ENCODE measurements around the gene GRID1.

Gene GRID1

GRCh38 chr10:86130737-86131475 lies 235.7 kb downstream of the GRID1 start:
- Histone ChIP-seq H3K79me2 (ENCODE audit: control insufficient read depth, insufficient read depth, low read length) (no peaks in the 10 kb centered on the region), H2BK15ac (replicated peaks; ENCODE audit: low read depth) (no peak overlapping the region), H3K18ac (ENCODE audit: low read length) (no peak overlapping the region), H3K23ac (ENCODE audit: low read length) (no peak overlapping the region), H3K27me3 (ENCODE audit: insufficient read depth, low read length, poor library complexity) (no peaks in the 10 kb centered on the region), H3K4me2 (ENCODE audit: low read length) (no peak overlapping the region), H2BK5ac (ENCODE audit: low read length) (no peak overlapping the region), H3K4ac (ENCODE audit: low read depth, low read length) (no peak overlapping the region), H2AK5ac (ENCODE audit: low read length) (no peak overlapping the region), H4K5ac (ENCODE audit: low read length) (no peak overlapping the region), H3K4me1 (ENCODE audit: control insufficient read depth, low read depth, low read length) (no peaks in the 10 kb centered on the region), H4K8ac (ENCODE audit: low read depth, low read length) (no peak overlapping the region), H3K9ac (ENCODE audit: low read length) (no peak overlapping the region), H3K56ac (ENCODE audit: low read length) (no peak overlapping the region), H3K4me3 (ENCODE audit: low read length) (no peak overlapping the region), H2BK120ac (ENCODE audit: low read depth, low read length) (no peak overlapping the region), H3K79me1 (ENCODE audit: low read length) (no peaks in the 10 kb centered on the region), H3K36me3 (ENCODE audit: control insufficient read depth, insufficient read depth, low read length) (no peaks in the 10 kb centered on the region), H3K27ac (ENCODE audit: low read depth, low read length) (no peak overlapping the region)
- DNase-seq: no peak
- no CpG with 5 or more reads among the region's 18 CpGs for WGBS (ENCODE audit: extremely low coverage, insufficient coverage, low lambda C conversion rate)

GRCh38 chr10:86130041-86130440 lies 236.6 kb downstream of the GRID1 start:
- Histone ChIP-seq H4K5ac (ENCODE audit: low read length) (no peak overlapping the region), H2AK5ac (ENCODE audit: low read length) (no peak overlapping the region), H3K4ac (ENCODE audit: low read depth, low read length) (no peak overlapping the region), H3K79me2 (ENCODE audit: control insufficient read depth, insufficient read depth, low read length) (no peaks in the 10 kb centered on the region), H3K23ac (ENCODE audit: low read length) (no peak overlapping the region), H3K4me2 (ENCODE audit: low read length) (no peak overlapping the region), H3K79me1 (ENCODE audit: low read length) (no peaks in the 10 kb centered on the region), H3K27me3 (ENCODE audit: insufficient read depth, low read length, poor library complexity) (no peaks in the 10 kb centered on the region), H4K8ac (ENCODE audit: low read depth, low read length) (no peak overlapping the region), H3K27ac (ENCODE audit: low read depth, low read length) (no peak overlapping the region), H2BK5ac (ENCODE audit: low read length) (no peak overlapping the region), H3K36me3 (ENCODE audit: control insufficient read depth, insufficient read depth, low read length) (no peaks in the 10 kb centered on the region), H2BK120ac (ENCODE audit: low read depth, low read length) (no peak overlapping the region), H3K9ac (ENCODE audit: low read length) (no peak overlapping the region), H3K18ac (ENCODE audit: low read length) (no peak overlapping the region), H3K56ac (ENCODE audit: low read length) (no peak overlapping the region), H3K4me1 (ENCODE audit: control insufficient read depth, low read depth, low read length) (no peaks in the 10 kb centered on the region), H3K4me3 (ENCODE audit: low read length) (no peak overlapping the region), H2BK15ac (replicated peaks; ENCODE audit: low read depth) (no peak overlapping the region)
- no peak for DNase-seq

GRCh38 chr10:86128360-86128759 lies 238.2 kb downstream of the GRID1 start:
- Histone ChIP-seq H3K56ac (ENCODE audit: low read length) (no peak overlapping the region), H3K79me2 (ENCODE audit: control insufficient read depth, insufficient read depth, low read length) (no peaks in the 10 kb centered on the region), H3K4me1 (ENCODE audit: control insufficient read depth, low read depth, low read length) (no peaks in the 10 kb centered on the region), H3K27ac (ENCODE audit: low read depth, low read length) (no peak overlapping the region), H3K4me3 (ENCODE audit: low read length) (no peak overlapping the region), H3K4me2 (ENCODE audit: low read length) (no peak overlapping the region), H3K4ac (ENCODE audit: low read depth, low read length) (no peak overlapping the region), H2BK120ac (ENCODE audit: low read depth, low read length) (no peak overlapping the region), H4K5ac (ENCODE audit: low read length) (no peak overlapping the region), H3K27me3 (ENCODE audit: insufficient read depth, low read length, poor library complexity) (no peaks in the 10 kb centered on the region), H4K8ac (ENCODE audit: low read depth, low read length) (no peak overlapping the region), H3K23ac (ENCODE audit: low read length) (no peak overlapping the region), H3K36me3 (ENCODE audit: control insufficient read depth, insufficient read depth, low read length) (no peaks in the 10 kb centered on the region), H2BK15ac (replicated peaks; ENCODE audit: low read depth) (no peak overlapping the region), H3K9ac (ENCODE audit: low read length) (no peak overlapping the region), H2BK5ac (ENCODE audit: low read length) (no peak overlapping the region), H3K79me1 (ENCODE audit: low read length) (no peaks in the 10 kb centered on the region), H3K18ac (ENCODE audit: low read length) (no peak overlapping the region), H2AK5ac (ENCODE audit: low read length) (no peak overlapping the region)
- WGBS (ENCODE audit: extremely low coverage, insufficient coverage, low lambda C conversion rate): no CpG with 5 or more reads among the region's 5 CpGs
- no peak for DNase-seq

GRCh38 chr10:86127274-86127819 lies 239.2 kb downstream of the GRID1 start:
- no peaks in the 10 kb centered on the region for H3K79me1 ChIP-seq (ENCODE audit: low read length)
- no peak overlapping the region for H2AK5ac ChIP-seq (ENCODE audit: low read length)
- no peak overlapping the region for H2BK120ac ChIP-seq (ENCODE audit: low read depth, low read length)
- no peak overlapping the region for H3K9ac ChIP-seq (ENCODE audit: low read length)
- no peak overlapping the region for H3K27ac ChIP-seq (ENCODE audit: low read depth, low read length)
- no peak overlapping the region for H3K4me3 ChIP-seq (ENCODE audit: low read length)
- H2BK5ac ChIP-seq (ENCODE audit: low read length): no peak overlapping the region
- no peak for DNase-seq
- H3K79me2 ChIP-seq (ENCODE audit: control insufficient read depth, insufficient read depth, low read length): no peaks in the 10 kb centered on the region
- no peak overlapping the region for H3K23ac ChIP-seq (ENCODE audit: low read length)
- H3K36me3 ChIP-seq (ENCODE audit: control insufficient read depth, insufficient read depth, low read length): no peaks in the 10 kb centered on the region
- no peak overlapping the region for H3K4me2 ChIP-seq (ENCODE audit: low read length)
- no peak overlapping the region for H4K5ac ChIP-seq (ENCODE audit: low read length)
- H2BK15ac ChIP-seq (replicated peaks; ENCODE audit: low read depth): no peak overlapping the region
- no peaks in the 10 kb centered on the region for H3K27me3 ChIP-seq (ENCODE audit: insufficient read depth, low read length, poor library complexity)
- no peak overlapping the region for H3K4ac ChIP-seq (ENCODE audit: low read depth, low read length)
- H3K18ac ChIP-seq (ENCODE audit: low read length): no peak overlapping the region
- H4K8ac ChIP-seq (ENCODE audit: low read depth, low read length): no peak overlapping the region
- H3K4me1 ChIP-seq (ENCODE audit: control insufficient read depth, low read depth, low read length): no peaks in the 10 kb centered on the region
- no peak overlapping the region for H3K56ac ChIP-seq (ENCODE audit: low read length)
- no CpG with 5 or more reads among the region's 8 CpGs for WGBS (ENCODE audit: extremely low coverage, insufficient coverage, low lambda C conversion rate)

- Histone ChIP-seq H3K27ac (ENCODE audit: low read depth, low read length) (no peak overlapping the region), H3K4me2 (ENCODE audit: low read length) (no peak overlapping the region), H2BK120ac (ENCODE audit: low read depth, low read length) (no peak overlapping the region), H3K27me3 (ENCODE audit: insufficient read depth, low read length, poor library complexity) (no peaks in the 10 kb centered on the region), H3K4me3 (ENCODE audit: low read length) (no peak overlapping the region), H3K56ac (ENCODE audit: low read length) (no peak overlapping the region), H3K4ac (ENCODE audit: low read depth, low read length) (no peak overlapping the region), H4K8ac (ENCODE audit: low read depth, low read length) (no peak overlapping the region), H3K9ac (ENCODE audit: low read length) (no peak overlapping the region), H4K5ac (ENCODE audit: low read length) (no peak overlapping the region), H3K36me3 (ENCODE audit: control insufficient read depth, insufficient read depth, low read length) (no peaks in the 10 kb centered on the region), H3K4me1 (ENCODE audit: control insufficient read depth, low read depth, low read length) (no peaks in the 10 kb centered on the region), H3K23ac (ENCODE audit: low read length) (no peak overlapping the region), H3K18ac (ENCODE audit: low read length) (no peak overlapping the region), H2AK5ac (ENCODE audit: low read length) (no peak overlapping the region), H2BK5ac (ENCODE audit: low read length) (no peak overlapping the region), H3K79me1 (ENCODE audit: low read length) (no peaks in the 10 kb centered on the region), H2BK15ac (replicated peaks; ENCODE audit: low read depth) (no peak overlapping the region), H3K79me2 (ENCODE audit: control insufficient read depth, insufficient read depth, low read length) (no peaks in the 10 kb centered on the region)
- WGBS (ENCODE audit: extremely low coverage, insufficient coverage, low lambda C conversion rate): no CpG with 5 or more reads among the region's 4 CpGs
- DNase-seq: no peak
Measured at GRCh38 chr10:86124734-86125133, 241.9 kb downstream of the GRID1 start.

GRCh38 chr10:86123715-86124114 lies 242.9 kb downstream of the GRID1 start:
- Histone ChIP-seq H3K4me2 (ENCODE audit: low read length) (no peak overlapping the region), H2BK15ac (replicated peaks; ENCODE audit: low read depth) (no peak overlapping the region), H3K4me3 (ENCODE audit: low read length) (no peak overlapping the region), H3K27ac (ENCODE audit: low read depth, low read length) (no peak overlapping the region), H2BK5ac (ENCODE audit: low read length) (no peak overlapping the region), H3K56ac (ENCODE audit: low read length) (no peak overlapping the region), H3K79me2 (ENCODE audit: control insufficient read depth, insufficient read depth, low read length) (no peaks in the 10 kb centered on the region), H3K23ac (ENCODE audit: low read length) (no peak overlapping the region), H3K79me1 (ENCODE audit: low read length) (no peaks in the 10 kb centered on the region), H3K27me3 (ENCODE audit: insufficient read depth, low read length, poor library complexity) (no peaks in the 10 kb centered on the region), H3K18ac (ENCODE audit: low read length) (no peak overlapping the region), H3K9ac (ENCODE audit: low read length) (no peak overlapping the region), H4K8ac (ENCODE audit: low read depth, low read length) (no peak overlapping the region), H3K36me3 (ENCODE audit: control insufficient read depth, insufficient read depth, low read length) (no peaks in the 10 kb centered on the region), H2AK5ac (ENCODE audit: low read length) (no peak overlapping the region), H3K4ac (ENCODE audit: low read depth, low read length) (no peak overlapping the region), H3K4me1 (ENCODE audit: control insufficient read depth, low read depth, low read length) (no peaks in the 10 kb centered on the region), H4K5ac (ENCODE audit: low read length) (no peak overlapping the region), H2BK120ac (ENCODE audit: low read depth, low read length) (no peak overlapping the region)
- no CpG with 5 or more reads among the region's 6 CpGs for WGBS (ENCODE audit: extremely low coverage, insufficient coverage, low lambda C conversion rate)
- DNase-seq: no peak
